GM12875 (cell line): ENCODE data around the gene ROM1.

Source experiments
- H3K4me3 ChIP-seq: one replicate; pipeline ENCODE4 v1.5.1; 2011; ENCODE audit warnings: low read depth, low read length, control low read depth
- TF ChIP-seq, protein P1 (sequence below): IDR thresholded peaks from 2 replicates; pipeline ENCODE4 v1.5.1; 2011; ENCODE audit warnings: low read depth, mild to moderate bottlenecking, control low read depth, inconsistent platforms, low read length, moderate library complexity, borderline replicate concordance; ENCODE audit not compliant: insufficient read depth

Gene ROM1

DNA sequence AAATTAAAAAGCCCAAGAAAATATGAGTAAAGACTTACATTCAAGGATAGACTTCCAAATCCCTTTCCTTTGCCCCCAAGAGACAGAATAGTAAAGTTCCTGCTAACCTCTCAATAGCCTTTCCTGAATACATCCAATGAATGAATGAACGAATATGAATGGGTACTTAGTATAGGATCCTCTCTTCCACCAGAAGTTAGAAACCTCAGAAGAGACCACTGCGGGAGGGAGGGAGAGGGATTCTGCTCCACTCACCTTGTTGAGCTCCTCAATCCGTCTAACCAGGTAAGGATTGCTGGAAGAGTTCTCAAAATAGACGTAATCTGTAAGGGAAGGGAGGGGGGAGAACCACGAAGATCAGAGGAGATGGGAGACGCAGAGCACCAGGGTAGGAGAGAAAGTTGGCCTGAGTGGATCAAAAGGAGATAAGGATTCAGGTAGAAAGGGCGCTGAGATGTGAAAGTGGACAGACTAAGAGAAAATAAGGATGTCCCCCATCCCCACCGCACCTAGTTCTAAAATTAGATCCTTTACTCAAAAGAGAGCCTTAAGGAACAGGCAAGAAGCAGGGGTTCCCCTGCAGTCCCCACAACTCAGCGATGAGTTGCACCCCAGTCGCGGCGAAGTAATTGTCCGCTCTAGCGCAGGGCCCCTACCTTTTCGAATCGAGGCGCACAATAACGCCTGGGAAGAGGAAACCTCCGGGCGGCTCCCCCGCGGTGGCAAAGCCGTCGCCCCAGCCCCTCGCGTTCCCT lies 12.5 kb upstream of the ROM1 start:
- peak overlapping the region; percentile 99 for H3K4me3 ChIP-seq
- TF ChIP-seq, protein P1, sequence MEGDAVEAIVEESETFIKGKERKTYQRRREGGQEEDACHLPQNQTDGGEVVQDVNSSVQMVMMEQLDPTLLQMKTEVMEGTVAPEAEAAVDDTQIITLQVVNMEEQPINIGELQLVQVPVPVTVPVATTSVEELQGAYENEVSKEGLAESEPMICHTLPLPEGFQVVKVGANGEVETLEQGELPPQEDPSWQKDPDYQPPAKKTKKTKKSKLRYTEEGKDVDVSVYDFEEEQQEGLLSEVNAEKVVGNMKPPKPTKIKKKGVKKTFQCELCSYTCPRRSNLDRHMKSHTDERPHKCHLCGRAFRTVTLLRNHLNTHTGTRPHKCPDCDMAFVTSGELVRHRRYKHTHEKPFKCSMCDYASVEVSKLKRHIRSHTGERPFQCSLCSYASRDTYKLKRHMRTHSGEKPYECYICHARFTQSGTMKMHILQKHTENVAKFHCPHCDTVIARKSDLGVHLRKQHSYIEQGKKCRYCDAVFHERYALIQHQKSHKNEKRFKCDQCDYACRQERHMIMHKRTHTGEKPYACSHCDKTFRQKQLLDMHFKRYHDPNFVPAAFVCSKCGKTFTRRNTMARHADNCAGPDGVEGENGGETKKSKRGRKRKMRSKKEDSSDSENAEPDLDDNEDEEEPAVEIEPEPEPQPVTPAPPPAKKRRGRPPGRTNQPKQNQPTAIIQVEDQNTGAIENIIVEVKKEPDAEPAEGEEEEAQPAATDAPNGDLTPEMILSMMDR, result no peak

DNA sequence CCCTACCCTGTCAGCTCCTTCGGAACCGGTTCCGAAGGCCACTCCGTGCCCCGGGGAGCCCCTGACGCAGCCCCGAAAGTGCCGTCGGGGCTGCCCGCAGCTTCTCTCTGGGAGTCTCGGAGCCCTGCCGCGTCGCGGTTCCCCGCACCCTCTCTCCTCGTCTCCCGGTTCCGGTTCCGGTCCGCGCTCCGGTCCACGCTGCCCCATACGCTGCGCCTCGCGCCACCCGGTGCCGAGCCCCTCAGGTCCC lies 12.0 kb upstream of the ROM1 start:
- H3K4me3 ChIP-seq, result peak overlapping the region; percentile 99
- TF ChIP-seq, protein P1, result no peak

DNA sequence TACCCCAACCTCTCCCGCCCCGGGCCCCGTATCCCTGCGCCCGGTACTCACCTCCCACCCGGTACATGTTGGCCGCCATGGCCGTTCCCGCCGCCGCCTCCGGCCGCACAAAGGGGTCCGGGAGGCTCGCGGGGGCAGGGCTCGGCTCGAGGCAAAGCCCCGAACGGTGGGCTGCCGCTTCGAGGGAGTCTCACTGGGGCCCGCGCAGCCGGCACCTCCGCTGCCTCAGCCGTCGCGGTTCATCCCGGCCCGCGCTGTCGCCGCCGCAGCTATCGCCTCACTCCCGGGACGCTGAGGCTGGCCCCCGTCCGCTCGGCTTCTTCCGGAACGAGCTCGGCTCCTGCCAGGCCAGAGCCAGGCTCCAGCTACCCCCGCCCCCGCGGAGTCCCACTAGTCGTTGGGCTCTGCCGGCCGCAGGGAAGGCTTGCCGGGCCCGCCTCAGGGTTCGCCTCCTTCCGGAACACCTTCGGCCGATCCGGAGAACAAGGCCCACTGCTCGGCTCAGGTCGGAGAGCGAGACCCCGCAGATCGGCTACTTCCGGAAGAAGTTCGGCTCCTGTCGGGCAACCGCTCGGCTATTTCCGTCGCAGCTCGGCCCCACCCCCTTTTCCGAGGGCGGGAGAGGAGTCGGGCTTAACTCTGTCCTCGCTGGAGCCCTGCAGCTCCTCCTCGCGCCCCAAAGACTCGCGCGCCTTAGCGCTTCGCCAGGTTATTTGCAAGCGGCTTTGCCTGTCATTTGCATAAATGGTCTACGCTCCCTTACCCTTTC lies 11.5 kb upstream of the ROM1 start, which contains the start of gene MTA2:
Gene MTA2, minus strand, starts transcription at position 494 of the 769 bp plus-strand sequence. Its CDS starts 415 bp downstream, at position 79.
- peak within 1 kb of the TSS; percentile 99 for H3K4me3 ChIP-seq
- TF ChIP-seq, protein P1, result no peak

DNA sequence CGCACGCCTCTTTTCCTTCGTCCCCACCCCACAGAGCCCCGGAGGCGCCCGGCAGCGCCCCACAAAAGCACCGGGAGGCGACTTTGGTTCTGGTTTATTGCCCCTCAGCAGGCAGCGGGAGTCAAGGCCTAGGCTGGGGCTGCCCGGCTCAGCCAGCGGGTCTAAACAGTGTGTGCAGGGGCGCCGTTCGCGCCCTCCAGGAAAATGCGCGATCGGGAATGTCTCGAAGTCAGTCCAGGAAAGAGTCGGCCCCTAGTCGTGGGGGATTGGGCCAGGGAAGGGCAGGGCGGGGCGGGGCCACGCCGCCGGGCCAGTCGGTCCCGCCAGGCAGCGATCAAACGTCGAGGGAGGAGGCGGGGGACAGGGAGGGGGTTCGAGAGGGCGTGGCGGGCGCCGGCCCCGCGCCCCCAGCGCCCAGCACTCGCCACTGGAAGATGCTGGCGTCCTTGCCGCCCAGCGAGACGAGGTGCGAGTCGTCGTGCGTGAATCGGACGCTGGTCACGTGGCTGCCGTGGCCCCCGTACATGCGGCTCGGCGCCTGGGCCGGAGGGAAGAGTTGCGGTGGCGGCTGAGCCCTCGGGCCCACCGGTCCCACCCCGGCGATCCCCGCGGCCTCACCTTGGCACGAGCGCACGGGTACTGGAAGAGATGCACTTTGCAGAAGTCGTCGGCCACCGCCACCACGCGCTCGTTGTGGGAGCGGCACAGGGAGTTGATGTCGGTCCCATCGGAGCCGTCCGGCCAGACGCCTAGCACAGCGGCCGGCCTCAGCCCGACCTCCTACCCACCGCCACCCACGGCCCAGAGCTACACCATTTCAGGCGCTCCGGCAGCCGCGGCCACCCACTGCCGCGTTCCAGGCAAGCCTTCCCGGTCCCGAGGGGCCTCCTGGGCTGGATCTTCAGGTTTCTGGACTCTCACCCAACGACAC lies 10.7 kb upstream of the ROM1 start:
- peak overlapping the region; percentile 22 for H3K4me3 ChIP-seq
- TF ChIP-seq, protein P1, result no peak

DNA sequence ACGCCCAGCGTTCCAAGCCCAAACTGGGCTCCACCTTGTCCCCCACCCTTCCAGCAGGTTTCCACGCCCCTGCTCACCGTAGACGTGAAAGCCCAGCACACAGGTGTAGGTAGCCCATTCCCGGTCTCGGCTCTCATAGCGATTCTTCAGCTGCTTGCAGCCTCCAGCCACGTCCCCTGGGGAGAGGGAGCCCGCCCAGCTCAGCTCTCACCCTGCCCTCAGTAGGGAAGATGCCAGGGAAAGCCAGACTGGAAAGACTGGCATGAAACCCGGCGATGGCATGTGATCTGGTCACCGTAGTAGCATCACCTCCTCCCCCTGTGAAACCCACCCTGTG lies 10.0 kb upstream of the ROM1 start:
- H3K4me3 ChIP-seq, result no peak overlapping the region
- TF ChIP-seq, protein P1, result no peak

DNA sequence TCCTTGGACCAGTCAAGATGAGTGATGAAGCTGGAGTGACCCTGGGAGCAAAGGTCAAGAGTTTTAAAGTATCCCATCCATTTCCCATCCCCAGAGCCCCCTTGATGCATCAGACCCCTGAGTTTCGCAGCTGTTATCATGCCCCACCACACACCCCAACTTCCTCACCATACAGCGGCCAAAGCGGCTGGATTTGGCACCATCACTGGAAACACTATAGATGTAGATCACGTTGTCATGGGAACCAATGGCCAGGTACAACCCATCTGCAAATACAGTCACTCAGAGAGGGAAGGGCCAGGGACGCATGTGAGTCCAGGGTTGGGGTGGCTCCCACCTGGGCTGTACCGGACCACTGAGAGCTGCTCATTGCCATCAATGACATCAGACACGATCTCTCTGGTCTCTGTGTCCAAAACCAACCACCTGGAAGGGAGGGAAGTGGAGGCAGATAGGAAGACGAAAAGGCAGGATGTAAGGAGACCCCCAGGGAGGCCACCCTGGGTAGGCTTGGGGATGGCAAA lies 9.2 kb upstream of the ROM1 start:
- TF ChIP-seq, protein P1, result no peak
- no peak overlapping the region for H3K4me3 ChIP-seq
